ENCODE data around the gene GPSM1.

GRCh38 chr9:136331556-136332481, 4.5 kb downstream of the GPSM1 start:
- TF ChIP-seq CTCF (IDR thresholded peaks at IDR 0.05; ENCODE audit: insufficient read depth, low read depth, low read length): no peak
- TF ChIP-seq EZH2 (IDR thresholded peaks at IDR 0.05; ENCODE audit: insufficient read depth, low read length): no peak
